Skin of body (tissue), 2 donors: ENCODE data around the gene DBH. TPM values are rescaled to one million over a fixed set of nuclear protein-coding genes. Genes with fewer than 3 reads are reported as not detected.

ENCODE experiments used
- DNase-seq: peaks from one replicate; lab custom pipeline; 2025; lab: John Stamatoyannopoulos, UW
- total RNA-seq: library from RNA; depleted of rRNA; stranded (reverse); fragments of >200 nt; gene quantifications from one replicate; pipeline ENCODE4 v1.2.3, GENCODE V29; 2014

The DBH gene
- total RNA-seq, 1 donor from 2014 or later: under 0.01 TPM

DNA sequence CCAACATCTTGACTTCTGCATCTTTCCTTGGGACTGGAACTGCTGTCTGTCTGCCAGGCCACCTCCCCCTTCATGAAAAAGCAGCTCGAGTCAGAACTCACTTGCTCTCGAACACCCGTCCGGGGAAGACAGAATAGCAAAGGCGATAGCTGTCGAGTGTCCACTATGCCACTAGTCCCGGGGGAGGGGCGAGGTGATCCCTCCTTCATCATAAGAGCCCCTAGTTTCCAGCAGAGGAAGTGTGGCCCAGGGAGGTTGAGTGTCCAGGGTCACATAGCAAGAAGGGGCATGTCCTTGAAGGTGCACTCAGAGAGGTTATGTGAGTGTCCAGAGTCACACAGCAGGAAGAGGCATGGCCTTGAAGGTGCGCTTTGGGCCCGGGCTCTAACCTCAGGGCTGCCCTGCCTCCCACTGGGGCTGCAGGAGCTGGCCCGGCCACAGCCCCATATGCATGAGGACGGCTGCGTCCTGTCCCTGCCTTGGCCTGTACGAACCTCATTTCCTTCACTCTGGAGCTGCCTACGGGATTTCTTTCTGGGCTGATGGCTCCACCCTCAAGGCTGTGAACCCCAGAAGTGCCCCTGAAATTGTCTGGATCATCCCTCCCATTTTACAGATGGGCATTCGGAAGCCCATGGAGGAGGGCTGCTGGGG, 6.7 kb downstream of the DBH start:
- DNase-seq: no peak

DNA sequence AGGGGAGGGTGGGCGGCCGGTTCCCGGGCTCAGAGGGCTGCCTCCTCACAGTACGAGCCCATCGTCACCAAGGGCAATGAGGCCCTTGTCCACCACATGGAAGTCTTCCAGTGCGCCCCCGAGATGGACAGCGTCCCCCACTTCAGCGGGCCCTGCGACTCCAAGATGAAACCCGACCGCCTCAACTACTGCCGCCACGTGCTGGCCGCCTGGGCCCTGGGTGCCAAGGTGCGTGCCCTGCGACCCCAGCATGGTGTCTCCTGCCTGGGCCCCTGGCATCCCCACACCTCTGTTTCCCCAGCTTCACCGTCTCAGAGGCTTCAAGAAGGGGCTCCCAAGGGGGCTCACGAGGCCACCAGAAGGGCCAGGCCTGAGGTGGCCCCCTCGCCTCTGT, 7.2 kb downstream of the DBH start:
- no peak for DNase-seq

DNA sequence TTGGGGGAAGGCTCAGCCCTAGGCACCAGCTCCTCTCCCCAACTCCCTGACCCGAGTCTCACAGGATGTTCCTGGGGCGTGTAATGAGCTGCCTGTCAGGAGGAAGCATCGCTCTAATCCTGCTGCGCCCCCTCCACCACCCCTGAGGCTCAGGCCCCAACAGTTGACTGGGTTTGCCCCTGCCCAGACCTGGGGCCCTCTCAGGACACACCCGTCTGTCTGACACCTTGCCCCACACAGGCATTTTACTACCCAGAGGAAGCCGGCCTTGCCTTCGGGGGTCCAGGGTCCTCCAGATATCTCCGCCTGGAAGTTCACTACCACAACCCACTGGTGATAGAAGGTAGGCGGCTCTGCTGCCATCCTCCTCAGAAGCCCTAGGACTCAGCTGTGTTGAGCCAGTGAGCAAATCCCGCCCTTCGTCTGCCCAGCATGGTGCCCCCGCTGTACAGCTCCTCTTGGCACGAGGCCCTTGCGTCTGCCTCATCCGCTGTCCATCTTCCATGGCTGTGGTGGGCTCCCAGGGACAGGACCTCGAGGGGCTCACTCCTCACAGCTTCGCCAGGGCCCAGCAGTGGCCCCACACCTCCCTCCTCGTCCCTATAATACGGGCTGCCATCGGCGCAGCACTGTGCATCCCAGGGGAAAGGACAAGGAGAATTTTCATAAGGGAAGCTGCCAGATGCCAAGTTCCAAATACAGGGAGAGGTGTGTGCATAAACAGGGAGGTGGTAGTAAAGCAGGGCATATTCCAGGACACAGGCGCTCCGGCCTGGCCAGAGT, 8.0 kb downstream of the DBH start:
- DNase-seq: no peak

DNA sequence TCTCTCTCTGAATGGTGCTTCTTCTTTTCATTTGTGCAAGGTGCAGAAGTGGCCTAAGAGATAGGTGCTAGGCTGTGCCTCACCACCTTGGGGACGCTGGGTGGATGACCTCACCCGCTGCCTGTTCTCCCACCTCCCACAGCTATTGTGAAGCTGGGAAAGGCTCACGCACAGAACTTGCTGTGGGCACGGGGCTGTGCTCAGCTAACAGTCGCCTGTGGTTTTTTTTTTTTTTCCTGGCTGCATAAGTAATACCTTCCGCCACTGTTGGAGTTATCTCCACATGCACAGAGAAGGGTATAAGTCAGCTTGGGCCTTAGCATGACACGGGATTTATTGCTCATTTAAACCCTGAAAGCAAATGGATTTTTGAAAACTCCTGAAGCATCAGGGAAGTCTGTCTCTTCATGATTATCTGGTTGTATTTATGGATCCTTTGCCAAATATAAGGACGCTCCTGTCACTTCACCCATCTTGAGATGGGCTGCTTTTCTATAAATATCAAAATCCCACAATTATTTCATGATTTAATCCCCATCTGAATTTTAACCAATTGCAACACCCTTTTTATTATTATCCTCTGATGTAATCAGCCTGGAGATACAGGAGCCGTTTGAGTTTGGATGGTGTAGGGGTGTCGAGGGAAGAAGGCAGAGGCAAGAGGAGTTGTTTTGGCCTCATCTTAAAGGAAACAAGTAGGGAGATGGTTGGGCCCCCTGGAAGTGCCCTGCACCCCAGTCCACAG, 9.0 kb downstream of the DBH start:
- no peak for DNase-seq

DNA sequence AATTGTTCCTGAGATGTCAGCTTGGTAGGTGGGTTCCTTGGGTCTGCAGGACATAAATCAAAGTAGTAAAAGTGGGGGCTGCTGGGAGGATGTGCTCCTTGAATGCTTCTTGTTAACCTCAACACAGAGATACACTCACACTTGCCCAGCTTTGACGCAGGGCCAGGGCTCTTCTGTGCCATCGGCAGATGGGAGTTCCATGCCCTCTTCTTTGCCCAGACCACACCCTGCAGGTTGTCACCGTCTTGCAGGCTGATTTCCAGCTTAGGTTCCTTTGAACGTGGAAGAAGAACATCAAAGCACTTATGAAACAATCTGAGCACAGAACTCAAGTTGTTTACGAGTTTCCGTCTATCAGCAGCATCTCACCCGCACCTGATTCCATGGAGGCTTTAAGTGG, 11.0 kb downstream of the DBH start:
- DNase-seq: no peak

DNA sequence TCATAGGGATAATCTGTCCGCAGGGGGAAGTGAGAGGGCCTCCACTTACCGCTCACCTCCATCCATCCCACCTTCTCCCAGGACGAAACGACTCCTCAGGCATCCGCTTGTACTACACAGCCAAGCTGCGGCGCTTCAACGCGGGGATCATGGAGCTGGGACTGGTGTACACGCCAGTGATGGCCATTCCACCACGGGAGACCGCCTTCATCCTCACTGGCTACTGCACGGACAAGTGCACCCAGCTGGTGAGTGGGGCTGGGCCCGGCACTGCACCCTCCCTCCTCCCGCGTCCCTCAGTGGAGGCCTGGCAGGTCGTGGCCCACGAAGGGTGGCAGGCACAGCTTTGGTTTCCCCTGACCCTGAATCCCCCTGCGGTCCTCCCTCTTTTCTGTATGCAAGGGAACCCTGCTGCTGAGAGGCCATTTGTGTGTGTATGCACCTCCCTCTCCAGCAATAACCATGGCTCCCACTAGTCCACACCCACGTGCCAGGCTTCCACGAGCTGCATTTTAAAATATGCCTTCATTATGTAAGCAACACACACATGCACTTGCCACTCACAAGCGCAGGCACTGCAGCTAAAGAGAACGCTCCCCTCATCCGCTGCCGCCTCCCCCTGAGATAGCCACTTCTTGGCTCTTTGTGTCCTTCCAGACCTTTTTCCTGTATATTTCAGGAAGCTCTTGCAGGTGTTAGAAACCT, 11.8 kb downstream of the DBH start:
- no peak for DNase-seq

DNA sequence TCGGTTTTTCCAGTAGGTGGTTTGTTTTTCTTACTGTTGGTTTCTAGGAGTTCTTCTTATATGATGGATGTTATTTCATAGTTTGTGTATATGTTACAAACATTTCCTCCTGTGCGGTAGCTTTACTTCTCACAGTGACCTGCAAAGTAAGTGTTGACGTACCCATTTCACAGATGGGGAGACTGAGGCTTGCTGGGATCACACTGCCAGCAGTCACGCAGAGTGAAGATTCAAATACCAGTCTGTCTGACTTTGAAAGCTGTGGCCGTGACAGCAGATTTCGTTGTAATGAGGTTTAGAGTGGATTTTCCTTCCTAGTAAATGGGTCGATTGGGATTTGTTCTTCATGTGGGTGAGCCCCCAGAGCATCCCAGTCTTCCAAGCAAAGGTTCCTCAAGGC, 13.0 kb downstream of the DBH start:
- DNase-seq: no peak

DNA sequence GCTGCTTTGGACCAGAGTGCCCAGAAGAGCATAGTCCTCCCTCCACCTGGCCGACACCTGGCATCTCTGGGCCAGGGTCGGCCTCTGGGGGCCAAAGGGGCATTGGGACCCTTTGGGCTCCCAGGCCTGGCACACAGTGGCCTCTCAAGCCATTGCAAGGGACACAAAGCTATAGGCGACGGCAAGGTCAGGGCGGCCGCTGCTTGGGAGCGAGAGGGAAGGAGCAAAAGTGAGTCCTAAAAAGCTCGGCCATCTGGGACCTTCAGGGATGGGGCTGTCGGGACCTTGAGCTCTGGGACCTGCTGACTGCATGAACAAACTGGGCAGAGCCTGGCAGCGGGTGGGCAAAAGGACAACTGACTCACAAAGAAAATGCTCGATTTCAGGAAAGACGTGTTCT, 13.9 kb downstream of the DBH start:
- DNase-seq: no peak

DNA sequence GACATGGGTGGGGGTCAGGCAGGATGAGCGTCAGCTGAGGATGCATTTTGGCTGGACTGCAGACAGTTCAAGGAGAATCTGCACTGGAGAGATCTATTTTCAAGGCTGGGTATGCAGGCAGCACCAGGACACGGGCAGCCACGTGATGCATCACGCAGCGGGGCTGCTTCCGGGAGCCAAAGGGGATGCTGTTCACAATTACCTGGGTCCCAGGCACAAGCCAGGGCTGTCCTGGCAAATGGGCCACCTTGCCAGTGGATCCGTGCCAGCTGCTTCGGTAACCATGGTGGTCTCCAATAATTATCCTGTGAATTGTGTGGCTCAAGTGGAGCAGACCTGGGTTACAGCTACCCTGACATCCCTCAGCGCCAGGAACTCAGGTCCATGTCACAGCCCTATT, 17.5 kb downstream of the DBH start:
- DNase-seq: no peak

DNA sequence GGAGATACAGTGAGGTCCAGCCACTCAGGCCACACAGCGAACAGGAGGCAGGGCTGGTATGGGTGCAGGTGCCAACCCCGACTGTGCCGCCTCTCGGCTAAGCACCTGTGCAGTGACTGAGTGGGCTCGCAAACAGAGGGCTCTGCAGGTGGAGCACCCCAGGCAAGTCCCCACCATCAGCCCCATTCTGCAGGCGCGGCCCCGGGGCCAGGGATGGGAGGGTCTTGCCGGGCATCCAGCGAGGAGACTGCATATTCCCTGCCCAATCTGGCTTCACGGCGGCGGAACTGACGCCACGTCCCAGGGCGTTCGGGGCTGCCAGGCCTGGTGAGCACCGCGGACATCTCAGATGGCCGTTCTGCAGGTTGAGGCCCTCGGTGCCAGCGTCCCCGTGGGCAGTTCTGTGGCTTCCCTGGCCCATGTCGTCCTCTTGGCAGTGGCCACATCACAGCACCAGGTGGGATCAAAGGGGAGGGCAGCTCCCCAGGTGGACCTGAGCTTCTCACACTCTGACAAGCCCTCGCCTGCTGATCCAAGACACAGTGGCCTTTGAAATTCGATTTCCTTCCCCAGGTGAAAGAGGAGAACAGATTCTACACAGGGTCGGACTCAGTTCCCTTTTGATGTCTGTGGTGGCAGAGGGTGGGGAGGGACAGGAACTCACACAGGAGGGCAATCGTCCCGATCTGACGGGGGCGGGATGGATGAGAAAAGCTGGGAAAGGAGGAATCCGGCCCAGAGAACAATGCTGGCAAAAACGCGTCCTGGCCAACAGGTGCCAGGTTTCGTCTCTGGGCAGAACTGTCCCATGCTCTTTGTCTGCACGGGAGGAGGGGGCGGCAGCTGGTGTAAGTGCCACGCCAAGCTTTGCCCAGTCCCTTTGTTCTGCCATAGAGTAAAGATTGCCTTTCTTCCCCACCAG, 18.8 kb downstream of the DBH start:
- no peak for DNase-seq

DNA sequence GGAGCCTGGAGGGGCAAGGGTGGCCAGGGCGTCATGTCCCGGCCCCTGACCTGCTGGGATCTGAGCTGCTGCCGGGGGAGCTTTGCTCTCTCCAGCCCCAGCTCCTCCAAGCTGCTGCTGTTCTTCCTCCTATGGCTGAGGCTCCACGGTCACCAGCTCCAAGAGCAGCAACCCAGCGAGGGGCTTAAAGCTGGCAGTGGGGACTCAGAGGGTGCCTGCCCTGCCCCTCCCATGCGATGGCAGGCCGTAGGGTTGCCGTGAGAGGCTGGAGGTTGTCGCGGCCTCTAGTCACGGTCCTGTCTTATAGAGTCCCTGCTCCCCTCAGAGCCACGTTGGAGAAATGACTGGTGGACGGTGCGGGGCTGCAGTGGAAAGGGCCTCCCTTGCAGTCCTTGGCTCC, 19.5 kb downstream of the DBH start:
- no peak for DNase-seq

DNA sequence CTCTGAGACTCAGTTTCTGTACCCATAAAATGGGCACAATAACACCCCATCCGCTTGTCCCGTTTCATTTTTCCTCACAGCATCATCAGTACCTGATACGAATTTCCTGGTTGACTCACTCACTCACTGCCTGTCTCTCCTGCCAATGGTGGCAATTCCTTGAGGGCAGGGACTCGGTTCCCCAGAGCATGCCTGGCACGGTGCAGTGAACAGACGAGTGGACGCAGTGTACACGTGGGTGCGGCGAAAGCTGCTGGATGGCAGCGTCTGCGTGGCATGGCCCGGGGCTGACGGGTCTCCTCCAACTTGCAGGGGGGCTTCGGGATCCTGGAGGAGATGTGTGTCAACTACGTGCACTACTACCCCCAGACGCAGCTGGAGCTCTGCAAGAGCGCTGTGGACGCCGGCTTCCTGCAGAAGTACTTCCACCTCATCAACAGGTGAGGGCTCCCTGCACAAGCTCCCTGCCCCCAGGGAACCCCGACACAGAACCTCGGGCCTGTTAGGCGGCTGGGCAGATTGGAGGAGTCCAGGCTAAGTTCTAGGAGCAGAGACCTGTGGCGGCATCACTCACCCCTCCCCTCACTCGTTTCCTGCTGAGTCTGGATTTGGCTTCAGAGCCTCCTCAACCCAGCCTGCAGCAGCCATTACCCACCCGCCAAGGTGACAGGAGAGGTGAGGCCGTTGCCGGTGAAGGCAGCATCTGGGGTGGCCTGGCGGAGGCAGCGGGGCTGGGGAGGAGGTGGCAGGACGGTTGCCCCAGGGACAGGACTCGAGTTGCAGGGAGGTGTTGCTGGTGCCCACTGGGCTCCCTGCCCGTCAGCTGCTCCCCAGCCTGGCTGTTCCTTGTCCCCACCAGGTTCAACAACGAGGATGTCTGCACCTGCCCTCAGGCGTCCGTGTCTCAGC, 20.3 kb downstream of the DBH start:
- no peak for DNase-seq

DNA sequence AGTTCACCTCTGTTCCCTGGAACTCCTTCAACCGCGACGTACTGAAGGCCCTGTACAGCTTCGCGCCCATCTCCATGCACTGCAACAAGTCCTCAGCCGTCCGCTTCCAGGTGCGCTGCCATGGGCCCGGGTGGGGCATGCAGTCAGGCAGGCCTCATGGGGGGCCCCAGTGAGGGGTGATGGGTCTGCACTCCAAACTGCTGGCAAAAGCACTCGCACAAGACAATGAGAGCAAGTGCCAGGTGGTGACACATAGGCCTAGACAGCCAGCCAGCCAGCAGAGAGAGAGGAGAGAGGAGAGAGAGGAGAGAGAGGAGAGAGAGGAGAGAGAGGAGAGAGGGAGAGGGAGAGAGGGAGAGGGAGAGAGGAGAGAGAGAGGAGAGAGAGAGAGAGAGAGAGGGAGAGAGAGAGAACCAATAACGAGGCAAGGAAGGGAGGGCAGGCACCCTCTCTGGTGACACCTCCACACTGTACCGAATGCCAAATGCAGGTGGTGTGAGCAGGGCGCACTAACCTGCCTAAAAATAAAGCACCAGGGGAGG, 21.0 kb downstream of the DBH start:
- no peak for DNase-seq

DNA sequence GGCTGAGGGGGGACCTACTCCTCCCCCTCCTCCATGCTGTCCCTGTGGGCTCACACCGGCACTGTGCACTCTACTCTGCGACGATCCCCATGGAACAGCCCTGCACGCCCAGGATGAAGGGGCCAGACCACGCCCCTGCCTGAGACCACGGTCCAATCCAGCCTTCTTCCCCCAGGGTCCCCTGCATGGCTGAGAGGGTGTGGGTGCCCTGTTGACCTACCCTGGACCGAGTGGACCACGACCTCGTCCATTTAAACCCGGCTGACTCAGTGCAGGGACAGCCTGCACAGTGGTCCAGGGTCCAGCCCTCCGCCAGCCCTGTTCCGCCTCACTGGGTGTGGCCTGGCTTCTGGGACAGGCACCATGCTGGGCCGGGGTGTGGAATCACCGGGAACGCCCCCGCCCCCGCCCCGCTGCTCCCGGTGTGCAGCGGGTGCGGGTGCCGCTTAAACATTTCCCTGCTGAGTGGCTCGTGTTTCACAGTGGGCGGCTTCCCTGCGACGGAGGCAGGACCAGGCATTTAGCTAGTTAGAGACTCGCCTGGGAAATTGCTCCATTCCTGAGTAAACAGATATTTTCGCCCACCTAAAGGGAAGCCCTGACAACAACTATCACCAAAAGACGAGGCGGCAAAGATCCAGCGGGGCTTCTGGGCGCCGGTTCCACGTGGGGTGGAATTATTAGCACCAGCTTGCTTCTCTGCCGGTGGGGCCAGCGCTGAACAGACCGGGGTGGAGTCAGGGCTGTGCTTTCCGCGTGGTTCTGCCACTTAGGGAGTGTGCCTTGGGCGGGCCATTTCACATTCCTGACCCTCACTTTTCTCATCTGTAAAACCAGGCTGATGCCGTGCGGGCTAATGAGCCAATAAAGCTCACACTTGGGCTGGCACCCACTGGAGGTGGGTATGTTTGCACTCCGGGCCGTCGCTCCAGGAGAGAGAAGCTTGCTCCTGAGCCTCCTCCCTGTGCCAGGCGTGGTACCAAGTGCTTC, 22.6 kb downstream of the DBH start:
- DNase-seq: no peak

DNA sequence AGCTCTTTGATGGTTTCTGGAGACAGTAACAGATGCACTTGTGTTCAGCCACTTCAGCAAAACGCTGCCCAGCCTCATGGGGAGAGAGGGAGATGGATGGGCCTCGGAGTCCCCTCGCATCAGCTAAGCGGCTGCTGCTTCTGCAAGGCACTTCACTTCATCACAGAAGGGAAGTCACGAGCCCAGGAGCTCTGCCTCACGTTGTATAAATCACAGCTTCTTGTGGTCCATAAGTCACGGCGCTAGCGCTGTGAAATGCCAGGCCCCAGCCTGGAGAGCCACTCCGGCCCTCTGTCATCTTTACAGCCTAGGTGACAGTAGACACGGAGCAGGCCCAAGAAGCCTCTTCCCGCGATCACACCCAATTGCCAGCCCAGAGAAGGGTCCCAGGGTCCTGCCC, 23.4 kb downstream of the DBH start:
- DNase-seq: no peak

DNA sequence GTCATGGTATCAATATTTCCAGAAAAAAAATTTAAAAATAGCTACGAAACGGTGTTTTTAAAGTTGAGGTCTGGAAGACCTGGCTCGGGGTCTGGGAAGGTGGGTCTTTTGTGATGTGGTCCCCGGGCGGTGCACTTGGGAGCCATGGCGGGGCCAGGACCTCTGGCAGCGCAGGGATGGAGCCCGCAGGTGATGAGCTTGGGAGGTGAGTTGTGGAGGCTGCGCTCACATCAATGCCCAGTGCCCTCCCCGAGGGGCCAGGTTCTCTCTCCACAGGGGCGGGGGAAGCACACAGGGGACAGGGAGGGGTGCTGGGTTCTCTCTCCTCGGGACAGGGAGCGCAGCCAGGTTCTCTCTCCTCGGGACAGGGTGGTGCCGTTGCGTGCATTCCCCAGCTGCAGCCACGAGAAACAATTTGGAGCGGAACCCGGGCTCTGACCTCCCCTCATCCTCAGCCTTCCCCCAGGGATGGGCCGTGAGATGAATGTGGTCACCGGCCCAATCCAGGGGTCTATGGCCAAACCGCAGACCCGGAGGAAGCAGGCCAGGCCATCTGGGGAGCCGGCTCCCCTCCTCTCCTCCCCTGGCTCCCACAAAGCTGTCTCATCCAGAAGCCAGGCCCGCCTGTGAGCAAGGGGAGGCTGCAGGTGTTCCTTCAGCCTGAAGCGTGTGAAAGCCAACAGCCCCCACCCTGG, 25.8 kb downstream of the DBH start:
- DNase-seq: no peak

DNA sequence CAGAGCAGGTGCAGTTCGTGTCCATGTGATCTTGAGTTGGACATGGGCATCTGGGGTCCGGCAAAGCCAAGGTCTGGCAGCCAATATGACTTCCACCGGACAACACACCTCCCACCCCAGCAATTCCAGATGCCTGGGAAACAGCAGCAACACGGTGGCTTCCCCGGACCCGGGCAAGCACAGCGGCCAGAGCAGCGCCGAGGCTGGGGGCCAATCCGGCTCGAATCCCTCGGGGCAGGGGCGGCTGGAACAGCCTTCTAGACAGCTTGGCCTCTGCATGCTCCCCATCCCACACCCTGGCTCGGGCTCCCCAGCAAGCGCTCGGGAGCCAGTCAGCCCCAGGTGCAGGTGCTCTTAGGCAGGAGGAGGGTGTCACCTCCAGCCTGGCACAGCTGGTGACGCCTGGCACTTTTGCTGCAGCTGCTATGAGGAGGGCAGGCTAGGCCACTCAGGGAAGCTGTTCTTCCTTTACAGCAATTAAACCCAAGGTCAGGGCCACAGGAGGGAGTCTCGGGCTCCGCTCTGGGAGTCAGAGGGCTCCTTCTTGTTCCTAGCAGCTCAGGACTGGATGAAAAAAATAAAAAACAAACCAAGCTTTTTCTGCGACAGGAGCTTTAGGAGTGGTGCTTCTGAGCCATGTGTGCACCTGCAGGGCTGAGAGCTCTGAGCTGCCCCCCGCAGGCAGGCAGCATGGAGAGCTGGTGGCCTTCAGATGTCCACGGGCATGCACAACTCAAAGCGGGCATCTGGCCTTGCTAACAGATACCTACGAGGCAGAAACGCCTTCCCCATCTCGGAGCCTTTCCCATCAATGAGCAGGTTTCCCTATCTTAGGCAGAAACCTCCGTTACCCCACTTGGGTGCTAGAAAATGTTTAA, 28.2 kb downstream of the DBH start:
- DNase-seq: no peak
